ENCODE data around the gene UBE2K. TPM values are rescaled to one million over a fixed set of nuclear protein-coding genes. Genes with fewer than 3 reads are reported as not detected.
"Not testable (repeated sequence)": the region's sequence is repeated elsewhere in the genome, so short reads cannot be mapped to it uniquely, and the experiment has no call there.

UBE2K gene
- total RNA-seq, 1 experiment from 2014 or later: 13.3 TPM

- Histone ChIP-seq H3K27ac (no peak overlapping the region), H3K27me3 (replicated peaks) (no peaks in the 10 kb centered on the region), H3K4me3 (no peak overlapping the region), H3K36me3 (peaks cover 3% of the 10 kb centered on the region; the same call in 1 of the 2 replicates), H3K9me3 (replicated peaks) (no peaks in the 10 kb centered on the region), H3K4me1 (replicated peaks) (no peaks in the 10 kb centered on the region)
- no peak for DNase-seq (ENCODE audit: low read depth in 1 of 2, low spot score in 2 of 2)
Observed at GRCh38 chr4:39763714-39764572, 66.0 kb downstream of the UBE2K start.

- Histone ChIP-seq H3K27ac (no peak overlapping the region), H3K27me3 (replicated peaks) (no peaks in the 10 kb centered on the region), H3K4me1 (replicated peaks) (no peaks in the 10 kb centered on the region), H3K9me3 (replicated peaks) (no peaks in the 10 kb centered on the region), H3K36me3 (no peaks in the 10 kb centered on the region; the same call in 1 of the 2 replicates), H3K4me3 (no peak overlapping the region)
- DNase-seq (ENCODE audit: low read depth in 1 of 2, low spot score in 2 of 2): no peak
Observed at GRCh38 chr4:39770005-39770404, 72.1 kb downstream of the UBE2K start.

- Histone ChIP-seq H3K27ac (no peak overlapping the region), H3K9me3 (replicated peaks) (no peaks in the 10 kb centered on the region), H3K4me3 (no peak overlapping the region), H3K4me1 (replicated peaks) (no peaks in the 10 kb centered on the region), H3K36me3 (peaks cover 4% of the 10 kb centered on the region), H3K27me3 (replicated peaks) (no peaks in the 10 kb centered on the region)
- DNase-seq (ENCODE audit: low read depth in 1 of 2, low spot score in 2 of 2): no peak
Observed at GRCh38 chr4:39770471-39770870, 72.5 kb downstream of the UBE2K start.

GRCh38 chr4:39770969-39771724 is 73.2 kb downstream of the UBE2K start:
- Histone ChIP-seq H3K9me3 (replicated peaks) (no peaks in the 10 kb centered on the region), H3K36me3 (peaks cover 5% of the 10 kb centered on the region), H3K27me3 (replicated peaks) (no peaks in the 10 kb centered on the region), H3K27ac (no peak overlapping the region), H3K4me1 (replicated peaks) (no peaks in the 10 kb centered on the region), H3K4me3 (no peak overlapping the region)
- DNase-seq (ENCODE audit: low read depth in 1 of 2, low spot score in 2 of 2): no peak

GRCh38 chr4:39781988-39782387 is 84.1 kb downstream of the UBE2K start:
- H3K36me3 ChIP-seq; H3K27me3 ChIP-seq (replicated peaks); H3K4me3 ChIP-seq; H3K27ac ChIP-seq; H3K4me1 ChIP-seq (replicated peaks); DNase-seq (ENCODE audit: low read depth in 1 of 2, low spot score in 2 of 2); H3K9me3 ChIP-seq (replicated peaks): not testable (repeated sequence)

- Histone ChIP-seq H3K4me1 (replicated peaks) (no peaks in the 10 kb centered on the region), H3K27ac (no peak overlapping the region), H3K27me3 (replicated peaks) (no peaks in the 10 kb centered on the region), H3K9me3 (replicated peaks) (no peaks in the 10 kb centered on the region), H3K4me3 (no peak overlapping the region), H3K36me3 (no peaks in the 10 kb centered on the region)
- DNase-seq (ENCODE audit: low read depth in 1 of 2, low spot score in 2 of 2): no peak
Observed at GRCh38 chr4:39785083-39785482, 87.1 kb downstream of the UBE2K start.

DNA sequence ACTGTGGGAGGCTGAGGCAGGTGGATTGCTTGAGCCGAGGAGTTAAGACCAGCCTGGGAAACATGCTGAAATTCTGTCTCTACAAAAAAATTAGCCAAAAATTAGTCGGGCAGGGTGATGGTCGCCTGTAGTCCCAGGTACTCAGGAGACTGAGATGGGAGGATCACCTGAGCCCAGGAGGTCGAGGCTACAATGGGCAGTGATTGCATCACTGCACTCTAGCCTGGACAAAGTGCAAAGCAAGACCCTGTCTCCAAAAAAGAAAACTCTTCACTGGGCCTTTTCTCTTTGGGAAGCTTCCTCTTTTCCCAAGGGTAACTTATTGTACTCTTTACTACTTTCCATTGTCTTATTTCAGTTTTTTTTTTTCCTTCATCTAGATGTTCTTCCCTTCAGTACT is 88.9 kb downstream of the UBE2K start:
- Histone ChIP-seq H3K4me3 (no peak overlapping the region), H3K27ac (no peak overlapping the region), H3K4me1 (replicated peaks) (no peaks in the 10 kb centered on the region), H3K9me3 (replicated peaks) (no peaks in the 10 kb centered on the region), H3K36me3 (no peaks in the 10 kb centered on the region), H3K27me3 (replicated peaks) (no peaks in the 10 kb centered on the region)
- no peak for DNase-seq (ENCODE audit: low read depth in 1 of 2, low spot score in 2 of 2)

- Histone ChIP-seq H3K36me3 (no peaks in the 10 kb centered on the region), H3K27me3 (replicated peaks) (no peaks in the 10 kb centered on the region), H3K4me1 (replicated peaks) (no peaks in the 10 kb centered on the region), H3K4me3 (no peak overlapping the region), H3K27ac (no peak overlapping the region), H3K9me3 (replicated peaks) (no peaks in the 10 kb centered on the region)
- DNase-seq (ENCODE audit: low read depth in 1 of 2, low spot score in 2 of 2): no peak
Observed at GRCh38 chr4:39792128-39792527, 94.2 kb downstream of the UBE2K start.

DNA sequence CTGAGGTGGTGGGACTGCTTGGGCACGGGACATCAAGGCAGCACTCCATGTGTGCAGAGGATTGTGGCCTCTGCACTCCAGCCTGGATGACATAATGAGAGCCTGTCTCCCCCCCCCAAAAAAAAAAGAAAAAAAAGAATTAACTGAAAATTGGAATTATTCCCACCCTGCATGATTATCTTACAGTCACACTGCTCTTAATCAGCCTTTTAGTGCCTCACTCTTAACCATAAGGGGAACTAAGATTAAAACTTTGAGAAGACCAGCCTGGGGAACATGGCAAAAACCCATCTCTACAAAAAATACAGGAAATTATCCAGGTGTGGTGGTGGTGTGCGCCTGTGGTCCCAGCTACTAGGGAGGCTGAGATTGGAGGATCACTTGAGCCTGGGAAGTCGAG is 94.6 kb downstream of the UBE2K start:
- Histone ChIP-seq H3K36me3 (no peaks in the 10 kb centered on the region), H3K27me3 (replicated peaks) (no peaks in the 10 kb centered on the region), H3K4me1 (replicated peaks) (no peaks in the 10 kb centered on the region), H3K27ac (no peak overlapping the region), H3K9me3 (replicated peaks) (no peaks in the 10 kb centered on the region), H3K4me3 (no peak overlapping the region)
- no peak for DNase-seq (ENCODE audit: low read depth in 1 of 2, low spot score in 2 of 2)

- H3K9me3 ChIP-seq (replicated peaks); H3K27ac ChIP-seq; H3K4me1 ChIP-seq (replicated peaks); H3K36me3 ChIP-seq; H3K27me3 ChIP-seq (replicated peaks); H3K4me3 ChIP-seq; DNase-seq (ENCODE audit: low read depth in 1 of 2, low spot score in 2 of 2): not testable (repeated sequence)
Observed at GRCh38 chr4:39792976-39793375, 95.0 kb downstream of the UBE2K start.

- Histone ChIP-seq H3K9me3 (replicated peaks) (no peaks in the 10 kb centered on the region), H3K36me3 (no peaks in the 10 kb centered on the region), H3K27me3 (replicated peaks) (no peaks in the 10 kb centered on the region), H3K4me3 (no peak overlapping the region), H3K4me1 (replicated peaks) (no peaks in the 10 kb centered on the region), H3K27ac (no peak overlapping the region)
- no peak for DNase-seq (ENCODE audit: low read depth in 1 of 2, low spot score in 2 of 2)
Observed at GRCh38 chr4:39802005-39802404, 104.1 kb downstream of the UBE2K start.

- no peak overlapping the region for H3K4me3 ChIP-seq
- no peaks in the 10 kb centered on the region for H3K36me3 ChIP-seq
- no peaks in the 10 kb centered on the region for H3K4me1 ChIP-seq (replicated peaks)
- H3K27me3 ChIP-seq (replicated peaks): no peaks in the 10 kb centered on the region
- no peaks in the 10 kb centered on the region for H3K9me3 ChIP-seq (replicated peaks)
- no peak for DNase-seq (ENCODE audit: low read depth in 1 of 2, low spot score in 2 of 2)
- no peak overlapping the region for H3K27ac ChIP-seq
Observed at GRCh38 chr4:39808231-39808749, 110.4 kb downstream of the UBE2K start.

DNA sequence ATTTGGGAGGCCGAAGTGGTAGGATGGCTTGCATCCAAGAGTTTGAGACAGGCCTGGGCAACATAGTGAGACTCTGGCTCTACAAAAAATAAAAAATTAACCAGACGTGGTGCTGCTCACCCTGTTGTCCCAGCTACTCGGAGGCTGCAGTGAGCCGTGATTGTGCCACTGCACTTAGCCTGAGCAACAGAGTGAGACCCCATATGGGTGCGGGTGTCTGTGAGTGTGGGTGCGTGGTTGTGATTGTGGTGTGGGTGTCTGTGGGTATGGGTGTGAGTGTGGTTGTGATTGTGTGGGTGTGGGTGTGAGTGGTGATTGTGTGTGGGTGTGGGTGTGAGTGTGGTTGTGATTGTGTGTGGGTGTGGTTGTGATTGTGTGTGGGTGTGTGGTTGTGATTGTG is 114.6 kb downstream of the UBE2K start:
- Histone ChIP-seq H3K4me3 (no peak overlapping the region), H3K9me3 (replicated peaks) (no peaks in the 10 kb centered on the region), H3K36me3 (no peaks in the 10 kb centered on the region), H3K4me1 (replicated peaks) (no peaks in the 10 kb centered on the region), H3K27ac (no peak overlapping the region), H3K27me3 (replicated peaks) (no peaks in the 10 kb centered on the region)
- DNase-seq (ENCODE audit: low read depth in 1 of 2, low spot score in 2 of 2): no peak

GRCh38 chr4:39813033-39813432 is 115.1 kb downstream of the UBE2K start:
- not testable (repeated sequence) for H3K36me3 ChIP-seq; DNase-seq (ENCODE audit: low read depth in 1 of 2, low spot score in 2 of 2); H3K4me3 ChIP-seq; H3K9me3 ChIP-seq (replicated peaks); H3K27ac ChIP-seq; H3K27me3 ChIP-seq (replicated peaks); H3K4me1 ChIP-seq (replicated peaks)
